ENCODE data around the gene SOX18.
"Not testable (repeated sequence)": the region's sequence is repeated elsewhere in the genome, so short reads cannot be mapped to it uniquely, and the experiment has no call there.

Gene SOX18

DNA sequence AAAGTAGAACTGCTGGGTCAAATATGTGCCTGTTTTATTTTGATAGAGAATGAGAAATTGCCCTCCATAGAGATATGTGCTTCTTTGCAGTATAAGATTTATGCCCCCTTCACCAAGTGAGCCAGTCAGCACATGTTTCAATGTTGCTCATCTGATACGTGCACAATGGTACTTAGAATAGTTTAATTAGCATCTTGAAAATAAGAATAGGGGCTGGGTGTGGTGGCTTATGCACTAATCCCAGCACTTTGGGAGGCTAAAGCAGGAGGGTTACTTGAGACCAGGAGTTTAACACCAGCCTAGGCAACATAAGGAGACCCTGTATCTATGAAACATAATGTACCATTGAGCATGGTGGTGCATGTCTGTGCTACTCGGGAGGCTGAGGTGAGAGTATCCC is 33.8 kb downstream of the SOX18 start:
- no peak for DNase-seq

- DNase-seq: not testable (repeated sequence)
These were observed 36.9 kb downstream of the SOX18 start for GRCh38 chr20:64012385-64013154.

GRCh38 chr20:64011366-64011779 is 38.1 kb downstream of the SOX18 start:
- DNase-seq: no peak

GRCh38 chr20:64010711-64011237 is 38.7 kb downstream of the SOX18 start:
- DNase-seq: no peak

- DNase-seq: no peak
These were observed 39.5 kb downstream of the SOX18 start for GRCh38 chr20:64009811-64010387.

GRCh38 chr20:64006902-64007301 is 42.5 kb downstream of the SOX18 start:
- DNase-seq: no peak

GRCh38 chr20:64006490-64006889 is 42.9 kb downstream of the SOX18 start:
- no peak for DNase-seq

- DNase-seq: no peak
These were observed 44.0 kb downstream of the SOX18 start for GRCh38 chr20:64005394-64005793.

DNA sequence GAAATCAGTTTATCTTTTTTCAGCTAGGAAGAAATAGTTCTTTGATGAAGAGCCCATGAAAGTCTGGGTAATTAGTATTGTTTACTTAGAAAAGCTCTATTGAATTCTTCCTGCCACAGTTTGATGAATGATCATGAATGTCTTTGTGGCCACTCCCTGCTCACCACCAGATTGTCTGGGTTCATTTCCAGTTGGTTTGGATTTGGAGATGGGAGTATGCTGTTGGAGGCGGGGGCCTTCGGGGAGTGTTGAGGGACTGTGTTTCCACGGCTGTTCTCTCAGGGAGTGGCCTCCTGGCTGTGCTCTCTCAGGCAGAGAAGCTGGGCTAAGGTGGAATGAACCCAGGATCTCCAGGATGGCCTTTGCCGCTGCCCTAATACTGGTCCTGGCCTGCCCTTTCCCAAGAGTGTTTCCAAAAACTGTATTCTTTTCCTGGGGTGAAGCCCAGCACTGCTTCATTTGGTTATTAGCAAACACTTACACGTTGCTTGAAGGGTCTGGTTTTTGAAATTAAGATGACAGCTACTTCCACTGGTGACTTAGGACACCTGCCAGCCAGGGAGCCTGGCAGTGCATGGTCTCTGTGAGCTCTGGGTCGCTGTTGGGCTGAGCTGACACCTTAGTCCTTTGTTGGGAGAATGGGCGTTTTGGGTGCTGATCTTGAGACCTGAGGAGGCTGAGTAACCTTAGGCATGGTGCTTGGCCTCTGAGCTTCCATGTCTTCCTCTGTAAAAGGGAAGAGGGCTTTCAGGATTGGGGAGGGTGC is 45.3 kb downstream of the SOX18 start:
- DNase-seq: no peak

GRCh38 chr20:64001607-64002011 is 47.8 kb downstream of the SOX18 start:
- DNase-seq: peak; percentile 60

DNA sequence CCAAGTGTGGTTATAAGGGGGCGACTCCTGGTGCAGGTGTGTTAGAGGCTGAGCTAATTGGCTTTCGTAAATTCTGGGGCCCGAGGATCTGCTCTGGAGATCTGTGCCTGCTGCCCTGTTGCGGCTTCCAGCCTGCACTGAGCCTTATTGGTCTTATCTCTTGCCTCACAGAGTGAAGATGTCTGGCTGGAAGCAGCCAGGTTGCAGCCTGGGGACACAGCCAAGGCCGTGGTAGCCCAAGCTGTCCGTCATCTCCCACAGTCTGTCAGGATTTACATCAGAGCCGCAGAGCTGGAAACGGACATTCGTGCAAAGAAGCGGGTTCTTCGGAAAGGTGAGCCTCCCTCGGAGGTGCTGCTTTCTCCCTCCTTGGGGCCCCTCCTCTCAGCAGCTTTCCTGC is 48.5 kb downstream of the SOX18 start:
- DNase-seq: no peak

Measured in NCI-H1092 (cell line).